HG03457 (cell line): Measurements from ENCODE around the gene AGR2.
"Not testable (repeated sequence)": the region's sequence is repeated elsewhere in the genome, so short reads cannot be mapped to it uniquely, and the experiment has no call there.

Source experiments
- ATAC-seq: cut with Tn5 transposase; IDR thresholded peaks from one replicate; pipeline ENCODE4 v1.9.1; 2021; ENCODE audit warnings: moderate number of reproducible peaks; ENCODE audit not compliant: unreplicated experiment

The AGR2 gene

DNA sequence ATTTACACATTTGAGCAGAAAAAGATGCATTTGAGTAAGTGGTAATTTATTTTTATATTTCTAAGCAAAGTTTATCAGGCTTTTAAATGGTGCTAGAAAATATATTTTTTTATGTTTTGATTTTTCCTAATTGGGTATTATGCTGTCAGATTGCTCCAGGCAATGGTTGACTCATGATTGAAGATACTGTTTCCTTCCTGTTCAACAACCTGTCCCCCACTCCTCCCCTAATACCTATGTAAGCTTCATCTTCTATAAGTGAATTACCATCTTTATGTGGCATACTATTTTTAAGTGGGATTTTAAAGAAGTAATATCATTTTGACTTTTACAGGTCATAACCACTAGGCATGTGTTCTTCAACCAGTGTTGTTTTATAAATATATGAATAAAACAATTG is 29.8 kb downstream of the AGR2 start:
- ATAC-seq = no peak

- ATAC-seq = no peak
Observed at GRCh38 chr7:16774294-16774693, 30.5 kb downstream of the AGR2 start.

- no peak for ATAC-seq
Observed at GRCh38 chr7:16773884-16774283, 30.9 kb downstream of the AGR2 start.

GRCh38 chr7:16773326-16773725 is 31.5 kb downstream of the AGR2 start:
- ATAC-seq = no peak

- no peak for ATAC-seq
Observed at GRCh38 chr7:16770657-16771329, 34.0 kb downstream of the AGR2 start.

GRCh38 chr7:16769994-16770393 is 34.8 kb downstream of the AGR2 start:
- not testable (repeated sequence) for ATAC-seq

DNA sequence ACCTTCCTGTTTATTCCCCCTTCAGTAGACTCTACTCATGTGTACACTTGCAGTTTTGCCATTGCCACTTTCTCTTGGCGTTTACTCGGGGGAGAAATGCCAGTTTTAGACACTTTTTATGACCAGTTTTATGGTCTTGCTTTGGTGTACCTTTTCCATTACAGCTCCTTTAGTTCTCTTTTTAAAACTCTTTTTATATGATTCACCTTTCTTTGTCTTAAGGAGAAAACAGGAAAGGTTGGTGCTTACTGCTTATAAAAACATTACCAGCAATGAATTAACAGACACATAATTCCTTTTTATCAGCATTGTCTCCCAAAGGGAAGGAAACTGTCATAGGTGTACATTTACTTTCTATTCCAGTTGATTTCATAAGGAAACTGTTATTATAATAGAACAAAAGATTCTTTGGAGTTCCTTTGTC is 39.4 kb downstream of the AGR2 start:
- no peak for ATAC-seq

DNA sequence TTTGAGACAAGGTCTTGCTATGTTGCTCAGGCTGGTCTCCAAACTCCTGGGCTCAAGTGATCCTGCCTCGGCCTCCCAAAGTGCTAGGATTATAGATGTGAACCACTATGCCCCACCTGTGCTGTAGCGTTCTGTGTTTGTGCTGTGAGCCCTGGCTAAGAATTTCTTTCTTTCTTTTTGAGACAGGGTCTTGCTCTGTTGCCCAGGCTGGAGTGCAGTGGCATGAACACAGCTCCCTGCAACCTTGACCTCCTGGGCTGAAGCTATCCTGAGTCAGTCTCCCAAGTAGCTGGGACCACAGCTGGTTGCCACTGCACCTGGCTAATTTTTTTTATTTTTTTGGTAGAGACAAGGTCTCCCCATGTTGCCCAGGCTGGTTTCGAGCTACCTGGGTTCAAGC is 39.9 kb downstream of the AGR2 start:
- no peak for ATAC-seq

DNA sequence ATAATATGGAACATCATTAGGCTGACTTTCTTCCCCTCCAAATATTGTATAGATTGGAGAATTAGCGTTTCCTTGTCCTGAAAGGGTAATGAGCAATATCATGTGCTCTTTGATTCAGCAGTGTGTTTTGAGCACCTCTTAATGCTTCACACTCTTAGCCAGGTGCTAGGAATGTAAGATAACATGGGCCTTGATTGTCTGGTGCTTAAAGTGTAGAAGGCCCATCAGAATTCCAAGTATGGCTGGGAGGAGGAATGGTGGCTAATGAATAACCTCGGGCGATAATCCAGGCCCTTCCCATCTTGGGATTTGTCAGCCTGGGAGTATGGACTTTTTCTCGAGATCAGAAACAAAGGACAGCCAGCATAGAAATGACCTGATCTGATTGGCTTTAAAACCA is 42.6 kb downstream of the AGR2 start:
- no peak for ATAC-seq

DNA sequence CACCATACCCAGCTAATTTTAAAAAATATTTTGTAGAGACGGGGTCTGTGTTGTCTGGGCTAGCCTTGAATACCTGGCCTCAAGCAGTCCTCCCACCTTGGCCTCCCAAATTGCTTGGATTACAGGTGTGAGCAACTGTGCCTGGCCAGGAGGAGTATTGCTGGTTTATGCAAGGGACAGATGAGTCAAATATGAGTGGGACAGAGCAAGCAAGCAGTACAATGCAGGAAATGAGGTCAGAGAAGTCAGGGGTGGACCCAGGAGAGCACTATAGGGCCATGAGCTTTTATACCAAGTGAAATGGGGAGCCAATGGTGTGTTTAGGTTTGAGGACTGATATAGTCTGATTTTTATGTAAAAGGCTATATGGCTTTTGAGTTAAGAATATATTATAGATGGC is 45.0 kb downstream of the AGR2 start:
- ATAC-seq = no peak

DNA sequence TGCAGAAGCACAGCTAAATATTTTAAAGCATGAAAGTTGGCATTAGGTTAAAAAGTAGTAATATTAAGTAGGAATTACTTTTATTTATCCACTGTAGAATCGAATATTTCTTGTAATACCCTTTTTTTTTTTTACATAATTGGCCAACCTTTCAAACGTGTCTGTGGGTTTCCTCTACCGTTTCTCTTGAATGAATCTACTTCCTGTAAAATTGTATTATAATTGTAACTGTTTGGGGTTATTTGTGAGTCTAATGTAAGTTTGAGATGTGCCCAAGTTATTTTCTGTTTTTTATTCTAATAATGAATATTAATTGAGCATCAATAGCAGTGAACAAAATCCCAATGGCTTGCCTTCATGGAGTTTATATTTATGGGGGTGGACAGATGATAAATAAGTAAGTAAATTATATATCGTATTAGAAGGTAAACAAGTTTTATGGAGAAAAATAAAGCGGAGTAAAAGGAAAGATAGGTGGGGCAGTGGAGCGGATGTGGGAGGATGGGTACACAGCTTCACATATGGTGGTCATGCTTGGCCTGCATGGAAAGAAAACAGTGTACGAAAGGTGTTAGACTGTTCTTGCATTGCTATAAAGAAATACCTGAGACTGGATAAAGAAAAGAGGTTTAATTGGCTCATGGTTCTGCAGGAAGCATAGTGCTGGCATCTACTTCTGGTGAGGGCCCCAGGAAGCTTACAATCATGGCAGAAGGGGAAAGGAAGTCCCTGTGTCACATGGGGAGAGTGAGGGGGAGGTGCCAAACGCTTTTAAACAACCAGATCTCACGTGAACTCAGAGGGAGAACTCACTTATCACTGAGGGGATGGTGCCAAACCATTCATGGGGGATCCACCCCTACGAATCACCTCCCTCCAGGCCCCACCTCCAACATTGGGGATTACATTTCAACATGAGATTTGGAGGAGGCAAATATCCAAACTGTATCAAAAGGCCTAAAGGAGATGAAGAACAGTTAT is 45.9 kb downstream of the AGR2 start:
- ATAC-seq = no peak

GRCh38 chr7:16758036-16758435 is 46.8 kb downstream of the AGR2 start:
- ATAC-seq = no peak

DNA sequence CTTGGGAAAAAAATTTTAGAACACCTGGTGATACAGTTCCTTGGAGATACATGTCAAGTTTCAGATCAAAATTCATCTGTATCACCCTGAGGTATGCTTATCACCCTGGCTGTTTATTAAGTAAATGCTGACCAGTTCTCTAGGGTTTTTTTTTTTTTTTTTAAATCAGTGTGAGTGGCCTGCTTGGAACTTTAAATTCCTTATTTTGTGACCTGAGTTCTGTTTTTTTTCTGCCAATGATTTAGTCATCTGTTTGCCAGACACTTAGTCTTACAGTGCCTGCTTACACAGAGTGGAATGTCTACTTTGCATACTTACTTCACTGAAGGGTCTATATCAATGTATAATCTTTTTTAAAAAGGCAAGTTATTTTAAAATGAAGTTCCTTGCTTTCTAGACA is 49.4 kb downstream of the AGR2 start:
- ATAC-seq = no peak

- ATAC-seq = no peak
Observed at GRCh38 chr7:16754856-16755317, 49.9 kb downstream of the AGR2 start.

DNA sequence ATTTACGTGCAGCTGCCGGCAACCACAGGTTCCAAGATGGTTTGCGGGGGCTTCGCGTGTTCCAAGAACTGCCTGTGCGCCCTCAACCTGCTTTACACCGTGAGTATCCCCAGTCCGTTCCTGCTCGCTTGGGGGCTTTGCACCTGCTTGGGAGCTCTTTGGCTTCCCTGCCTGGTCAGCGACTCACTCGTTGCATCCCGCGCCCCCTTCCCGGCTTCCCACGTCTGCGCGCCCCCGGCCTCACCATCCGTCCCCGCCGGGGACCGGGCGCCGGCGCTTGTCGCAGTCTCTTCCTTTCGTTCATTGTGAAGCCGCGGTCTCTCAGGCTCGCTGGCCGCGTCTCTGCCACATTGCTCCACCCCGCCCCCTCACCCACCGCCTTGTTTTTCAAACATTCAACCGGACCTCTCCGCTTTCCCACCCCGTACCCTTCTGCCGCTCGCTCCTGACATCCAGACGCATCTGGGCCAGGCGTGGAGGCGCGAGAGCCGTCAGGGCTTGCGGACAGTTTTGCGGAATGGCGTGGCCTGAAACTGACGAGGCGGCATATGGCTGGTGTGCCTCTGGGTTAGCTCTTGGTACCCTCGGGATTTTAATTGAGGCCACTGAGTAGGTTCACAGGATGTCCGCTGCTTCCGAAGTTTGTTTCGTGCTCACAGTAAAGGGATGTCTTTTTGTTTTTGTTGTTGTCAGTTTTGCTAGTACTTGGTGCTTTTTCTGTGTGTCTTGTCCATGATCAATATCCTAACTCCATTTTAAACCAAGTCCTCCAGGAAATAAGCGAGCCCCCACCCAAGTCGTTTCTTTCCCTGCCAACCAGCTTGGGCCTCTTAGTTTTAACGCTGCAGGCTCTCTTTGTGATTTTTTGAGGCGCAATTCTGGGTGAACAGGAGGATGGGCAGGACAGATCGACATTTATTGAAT is 50.6 kb downstream of the AGR2 start:
- ATAC-seq = no peak

DNA sequence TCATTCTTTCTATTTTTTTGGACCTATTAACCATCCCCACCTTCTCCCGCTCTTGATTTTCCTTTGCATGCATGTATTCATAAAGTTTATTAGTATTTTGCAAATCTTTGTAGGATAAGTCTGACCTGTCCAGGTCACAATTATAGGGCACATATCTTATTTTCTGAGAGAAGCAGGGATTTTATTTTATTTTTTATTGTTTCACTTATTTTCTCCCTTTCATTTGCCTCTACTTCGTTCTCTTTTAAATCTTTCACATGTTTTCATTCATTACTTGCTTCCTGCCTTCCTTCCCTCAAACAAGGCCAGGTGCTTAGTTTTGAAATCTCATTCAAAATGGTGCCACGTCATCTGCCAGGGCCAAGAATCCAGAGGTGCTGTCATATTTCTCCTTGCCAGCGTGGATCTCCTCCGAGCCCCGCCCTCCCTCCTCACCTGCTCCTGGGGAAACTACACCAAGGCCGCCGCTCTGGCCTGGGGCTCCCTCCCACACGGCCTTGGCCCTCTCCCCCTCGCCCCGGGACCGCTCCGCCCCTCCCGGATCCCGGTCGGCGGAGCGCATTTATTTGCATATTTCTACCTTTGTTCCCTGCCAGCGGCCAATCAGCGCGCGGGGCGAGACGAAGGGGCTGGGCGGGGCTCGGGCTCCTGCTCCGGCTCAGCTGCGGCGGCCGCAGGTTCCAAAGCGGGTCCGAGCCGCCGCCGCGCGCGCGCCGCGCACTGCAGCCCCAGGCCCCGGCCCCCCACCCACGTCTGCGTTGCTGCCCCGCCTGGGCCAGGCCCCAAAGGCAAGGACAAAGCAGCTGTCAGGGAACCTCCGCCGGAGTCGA is 51.5 kb downstream of the AGR2 start, which contains the start of gene TSPAN13:
Gene TSPAN13 (plus strand): TSS at position 654 of the 830 bp plus-strand sequence. CDS start 213 bp downstream, outside the sequence.
- ATAC-seq = no peak

DNA sequence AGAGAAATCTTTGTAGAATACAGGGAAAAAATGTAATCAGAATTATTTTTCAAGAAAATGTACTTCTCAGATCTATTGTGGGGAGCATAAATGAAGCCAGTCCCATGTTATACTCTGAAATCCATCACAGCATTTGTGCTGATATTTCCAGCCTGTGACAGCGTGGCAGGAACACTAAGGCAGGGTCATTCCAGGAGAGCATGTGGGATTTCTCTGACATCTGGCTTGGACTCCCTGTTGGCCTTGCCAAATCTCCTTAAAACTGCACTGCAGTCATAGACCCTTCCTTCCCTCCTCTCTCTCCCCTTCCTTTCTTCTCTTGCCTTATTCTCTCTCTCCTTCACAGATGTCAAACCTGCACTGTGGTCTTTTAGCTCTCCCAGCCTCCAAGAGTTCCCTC is 57.7 kb downstream of the AGR2 start:
- no peak for ATAC-seq

GRCh38 chr7:16745645-16746044 is 59.2 kb downstream of the AGR2 start:
- no peak for ATAC-seq

GRCh38 chr7:16744518-16745250 is 60.1 kb downstream of the AGR2 start:
- ATAC-seq = no peak
